HG03521 (cell line): Measurements from ENCODE around the gene STK38L.
A peak's percentile ranks its signal among the peaks of the same experiment; 100 is the strongest.

ENCODE experiments used
- ATAC-seq: cut with Tn5 transposase; IDR thresholded peaks from one replicate; pipeline ENCODE4 v1.9.1; 2021; ENCODE audit warnings: mild to moderate bottlenecking, moderate library complexity; ENCODE audit not compliant: unreplicated experiment

Gene STK38L

GRCh38 chr12:27274706-27275105 lies 30.6 kb downstream of the STK38L start:
- no peak for ATAC-seq

GRCh38 chr12:27276275-27276674 lies 32.2 kb downstream of the STK38L start:
- no peak for ATAC-seq

DNA sequence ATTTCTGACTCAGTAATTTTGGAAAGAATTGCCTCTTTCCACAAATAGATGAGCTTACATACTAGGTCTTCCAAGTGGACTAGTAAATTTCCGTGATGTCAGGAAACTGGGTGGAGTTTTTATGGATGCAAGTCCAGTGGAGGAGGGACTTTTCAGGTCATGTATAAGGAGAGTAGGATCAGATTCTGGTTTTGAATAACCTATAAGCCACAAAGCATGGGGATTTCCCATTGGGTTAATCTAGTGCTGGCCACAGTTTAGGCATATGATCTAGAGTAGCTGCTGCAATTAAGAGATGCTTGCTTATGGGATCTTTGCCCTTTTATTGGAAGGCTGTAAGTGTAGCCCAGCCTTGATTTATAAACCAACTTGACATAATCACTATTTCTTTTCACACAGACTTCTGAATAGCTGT lies 33.8 kb downstream of the STK38L start:
- peak; percentile 71 for ATAC-seq

- no peak for ATAC-seq
These were observed 35.7 kb downstream of the STK38L start for GRCh38 chr12:27279826-27280225.

GRCh38 chr12:27280412-27280811 lies 36.3 kb downstream of the STK38L start:
- ATAC-seq: no peak

GRCh38 chr12:27282754-27283153 lies 38.7 kb downstream of the STK38L start:
- no peak for ATAC-seq

- no peak for ATAC-seq
These were observed 39.9 kb downstream of the STK38L start for GRCh38 chr12:27284021-27284420.

GRCh38 chr12:27284751-27285150 lies 40.7 kb downstream of the STK38L start:
- ATAC-seq: no peak

GRCh38 chr12:27285403-27285802 lies 41.3 kb downstream of the STK38L start:
- no peak for ATAC-seq

DNA sequence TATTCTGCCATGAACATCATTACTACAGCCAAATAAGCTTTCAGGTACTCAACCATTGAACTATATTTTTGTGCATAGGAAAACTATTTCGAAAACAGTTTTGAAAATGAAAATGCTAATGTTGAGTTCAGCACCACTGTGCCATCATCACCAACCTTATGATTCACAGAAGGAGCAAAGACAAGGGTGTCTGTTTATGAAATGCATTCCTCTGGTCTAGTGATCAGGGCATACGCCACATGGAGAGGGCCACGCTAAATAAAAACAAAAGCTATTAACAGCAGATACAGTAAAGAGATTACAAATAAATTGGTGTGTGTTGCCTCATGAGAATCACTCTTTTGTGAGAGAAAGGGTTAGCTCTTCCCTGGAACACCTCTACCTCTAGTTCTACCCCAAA lies 45.3 kb downstream of the STK38L start:
- ATAC-seq: no peak

DNA sequence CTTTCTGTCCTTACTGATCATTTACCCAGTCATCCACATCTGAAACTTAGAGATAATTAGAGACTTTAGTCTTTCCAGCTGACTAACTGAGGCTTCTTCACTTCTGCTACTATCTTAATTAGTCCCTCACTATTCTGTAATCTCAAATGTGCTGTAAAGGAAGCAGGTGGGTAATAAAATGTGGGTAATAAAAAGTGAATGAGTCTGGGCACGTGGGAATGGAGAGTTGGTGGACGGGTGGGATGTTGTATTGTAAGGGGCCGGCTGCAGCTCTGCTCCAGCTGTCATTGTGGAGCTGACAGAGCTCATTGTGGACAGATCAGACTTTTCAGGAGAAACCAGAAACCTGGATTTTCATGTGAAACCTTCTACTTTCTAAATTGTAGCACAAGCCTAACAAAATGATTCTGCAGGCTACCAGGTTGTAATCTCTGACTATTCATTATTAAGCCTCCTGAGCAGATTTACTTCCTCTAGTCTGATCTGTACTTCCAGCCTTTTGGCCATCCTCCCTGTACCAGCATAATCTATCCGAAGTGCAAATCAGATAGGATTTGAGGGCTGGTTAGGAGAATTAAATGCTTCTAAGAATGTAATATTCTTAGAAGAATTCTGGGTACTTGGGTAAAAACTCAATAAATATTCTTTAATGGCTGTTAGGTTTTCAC lies 46.5 kb downstream of the STK38L start:
- ATAC-seq: no peak

- ATAC-seq: no peak
These were observed 47.8 kb downstream of the STK38L start for GRCh38 chr12:27291862-27292261.

- ATAC-seq: no peak
These were observed 48.6 kb downstream of the STK38L start for GRCh38 chr12:27292718-27293117.

GRCh38 chr12:27293463-27293862 lies 49.4 kb downstream of the STK38L start:
- ATAC-seq: no peak

GRCh38 chr12:27296674-27297073 lies 52.6 kb downstream of the STK38L start:
- no peak for ATAC-seq

DNA sequence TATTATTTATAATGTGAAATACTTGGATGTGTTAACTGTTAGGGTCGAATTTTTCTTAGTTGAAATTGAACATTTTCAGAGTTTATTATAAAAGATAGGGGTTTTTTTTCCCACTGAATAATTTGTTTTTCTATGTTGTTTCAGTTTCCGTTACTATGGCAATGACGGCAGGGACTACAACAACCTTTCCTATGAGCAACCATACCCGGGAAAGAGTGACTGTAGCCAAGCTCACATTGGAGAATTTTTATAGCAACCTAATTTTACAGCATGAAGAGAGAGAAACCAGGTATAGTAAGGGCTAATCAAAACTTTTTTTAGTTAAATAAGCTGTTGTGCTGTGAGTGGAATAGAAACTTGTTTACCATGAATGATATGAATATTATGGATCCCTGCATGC lies 53.5 kb downstream of the STK38L start:
- ATAC-seq: no peak

DNA sequence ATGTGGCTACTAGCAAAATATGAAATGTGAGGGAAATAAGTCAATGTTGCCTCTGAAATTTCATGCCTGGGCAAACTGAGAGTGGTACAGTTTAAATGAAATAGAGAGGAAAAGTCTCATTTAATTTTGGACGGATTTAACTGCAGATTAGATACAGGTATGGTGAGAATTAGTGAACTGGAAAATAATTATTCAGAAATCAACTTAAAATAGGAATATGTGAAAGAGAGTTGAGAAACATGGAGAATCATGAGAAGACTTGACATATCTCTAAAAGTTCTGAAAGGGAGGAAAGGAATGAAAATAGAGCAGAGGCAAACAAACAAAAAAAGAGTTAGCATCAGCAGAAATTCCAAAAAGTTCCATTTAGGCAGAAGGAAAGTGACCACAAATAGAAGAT lies 55.0 kb downstream of the STK38L start:
- no peak for ATAC-seq

- no peak for ATAC-seq
These were observed 56.1 kb downstream of the STK38L start for GRCh38 chr12:27300226-27300625.

DNA sequence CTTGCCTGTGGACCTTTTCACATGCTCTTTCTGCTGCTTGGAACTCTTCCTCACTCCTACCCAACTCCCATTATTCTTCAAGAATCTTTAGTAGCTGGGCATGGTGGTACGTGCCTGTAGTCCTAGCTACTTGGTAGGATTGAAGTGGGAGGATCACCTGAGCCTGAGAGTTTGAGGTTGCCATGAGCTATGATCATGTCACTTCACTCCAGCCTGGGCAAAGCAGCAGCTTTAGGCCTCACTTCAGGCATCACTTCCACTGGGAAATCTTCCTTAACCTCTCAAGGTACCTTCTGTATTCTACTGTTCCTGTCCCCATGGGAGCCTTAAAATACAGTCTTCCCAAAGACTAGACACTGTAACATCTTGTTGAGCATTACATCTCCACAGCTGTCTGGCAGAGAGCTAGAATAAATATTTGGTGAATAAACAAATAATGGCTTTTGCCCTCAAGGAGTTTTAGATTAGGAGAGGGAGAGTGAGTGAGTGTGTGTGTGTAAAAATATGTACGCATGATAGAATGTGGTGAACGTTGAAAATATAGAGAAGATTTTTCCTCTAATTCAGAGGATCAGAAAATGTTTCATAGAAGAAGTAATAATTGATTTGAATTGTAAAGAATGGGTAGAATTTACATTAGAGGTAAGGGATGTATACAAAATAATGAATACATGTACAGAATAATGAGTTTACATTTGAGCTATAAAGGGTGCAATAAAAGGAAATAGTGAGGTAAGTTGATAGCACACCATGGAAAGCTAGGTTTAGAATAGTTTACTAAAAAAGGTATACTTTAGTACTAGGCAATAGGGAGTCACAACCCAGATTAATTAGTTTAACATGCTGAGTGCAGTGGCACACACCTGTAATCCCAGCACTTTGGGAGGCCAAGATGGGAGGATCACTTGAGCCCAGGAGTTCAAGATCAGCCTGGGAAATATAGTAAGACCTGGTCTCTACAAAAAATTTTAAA lies 59.3 kb downstream of the STK38L start:
- no peak for ATAC-seq

DNA sequence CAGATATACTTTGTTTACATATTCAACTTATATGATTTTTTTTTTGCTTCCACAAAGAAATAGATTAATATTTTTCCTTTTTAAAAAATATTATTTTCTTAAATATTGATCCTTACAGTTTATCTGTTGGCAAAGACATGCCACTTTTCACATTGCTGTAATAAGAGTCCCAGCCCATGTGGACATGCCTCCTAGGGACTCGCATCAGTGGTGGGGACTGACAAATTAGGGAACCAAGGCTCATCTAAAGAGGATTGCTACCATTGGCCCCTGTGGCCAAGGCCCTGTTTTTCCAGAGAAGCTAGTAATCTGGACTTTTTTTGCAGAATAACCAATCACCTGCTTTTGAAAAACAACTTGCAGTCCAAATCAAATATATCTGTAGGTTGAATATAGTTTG lies 60.8 kb downstream of the STK38L start:
- ATAC-seq: no peak

DNA sequence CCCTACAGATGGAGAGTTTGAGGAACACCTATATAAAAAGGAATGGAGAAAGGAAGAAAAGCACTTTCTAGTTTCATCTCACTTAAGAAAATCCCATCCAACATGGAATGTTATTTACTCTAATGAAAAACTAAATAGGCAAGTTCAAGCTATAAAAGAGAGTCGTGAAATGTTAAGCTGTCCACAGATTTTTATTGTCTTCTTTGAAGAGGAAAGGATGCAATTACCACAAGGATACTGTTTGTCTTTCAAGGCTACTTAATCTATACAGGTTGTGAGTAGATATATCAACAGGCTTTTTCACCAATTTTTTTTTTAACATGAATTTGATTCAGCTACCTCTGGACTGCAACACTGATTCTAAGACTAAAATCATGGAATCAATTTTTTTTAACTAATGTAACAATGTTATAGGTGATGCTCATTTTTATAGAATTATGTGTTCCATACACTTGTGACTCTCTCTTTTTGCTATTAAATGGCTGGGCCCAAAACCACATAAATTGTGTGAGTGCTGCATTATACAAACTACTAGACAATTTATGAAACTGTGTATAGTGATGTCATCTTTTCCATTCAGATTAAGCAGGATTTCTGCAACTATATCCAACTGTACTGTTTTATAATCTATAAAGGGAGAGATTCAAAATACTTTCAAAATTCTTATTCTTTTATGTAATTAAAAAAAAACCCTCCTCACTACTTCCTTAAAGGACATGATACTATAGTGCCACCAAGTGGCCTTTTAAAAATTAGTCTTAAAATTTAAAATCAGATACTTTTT lies 61.8 kb downstream of the STK38L start:
- no peak for ATAC-seq
